SK-N-MC (cell line): ENCODE results near the gene NFATC2.

Experiments
- EZH2 ChIP-seq: fragments of 200-600 bp; sonication (generic); IDR thresholded peaks from one replicate; pipeline ENCODE4 v1.6.1; 2017; ENCODE audit warnings: antibody characterized with exemption
- POLR2AphosphoS5 ChIP-seq: IDR thresholded peaks from 2 replicates; pipeline ENCODE4 v1.6.1; 2012; ENCODE audit warnings: mild to moderate bottlenecking, low read depth, low read length, borderline replicate concordance

- TF ChIP-seq EZH2 (no peak), POLR2AphosphoS5 (no peak)
Measured at GRCh38 chr20:51416532-51417249, 125.8 kb downstream of the NFATC2 start.
